Inferior parietal cortex (tissue), 1 donor: ENCODE measurements around the gene CYBB.

Experiments
- DNase-seq: peaks from one replicate; pipeline ENCODE4 v3.0.0-alpha.2; 2016; ENCODE audit errors: extremely low spot score

Gene CYBB

DNA sequence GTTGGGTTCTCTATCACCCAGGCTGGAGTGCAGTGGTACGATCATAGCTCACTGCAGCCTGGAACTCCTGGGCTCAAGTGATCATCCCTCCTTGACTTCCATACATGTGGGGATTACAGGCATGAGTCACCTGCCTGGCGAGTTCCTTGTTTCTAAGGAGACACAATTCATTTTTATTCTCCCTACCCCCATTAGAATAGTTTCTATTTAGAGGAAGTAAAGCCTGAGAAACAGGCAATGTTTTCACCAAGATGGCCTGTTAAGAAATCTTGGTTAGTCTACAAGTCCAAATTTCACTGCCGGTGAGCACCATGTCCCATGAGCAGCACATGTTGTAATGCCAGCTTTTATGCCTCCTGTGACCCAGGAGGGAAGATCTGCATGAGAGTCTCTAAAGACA, 5.7 kb downstream of the CYBB start:
- no peak for DNase-seq

DNA sequence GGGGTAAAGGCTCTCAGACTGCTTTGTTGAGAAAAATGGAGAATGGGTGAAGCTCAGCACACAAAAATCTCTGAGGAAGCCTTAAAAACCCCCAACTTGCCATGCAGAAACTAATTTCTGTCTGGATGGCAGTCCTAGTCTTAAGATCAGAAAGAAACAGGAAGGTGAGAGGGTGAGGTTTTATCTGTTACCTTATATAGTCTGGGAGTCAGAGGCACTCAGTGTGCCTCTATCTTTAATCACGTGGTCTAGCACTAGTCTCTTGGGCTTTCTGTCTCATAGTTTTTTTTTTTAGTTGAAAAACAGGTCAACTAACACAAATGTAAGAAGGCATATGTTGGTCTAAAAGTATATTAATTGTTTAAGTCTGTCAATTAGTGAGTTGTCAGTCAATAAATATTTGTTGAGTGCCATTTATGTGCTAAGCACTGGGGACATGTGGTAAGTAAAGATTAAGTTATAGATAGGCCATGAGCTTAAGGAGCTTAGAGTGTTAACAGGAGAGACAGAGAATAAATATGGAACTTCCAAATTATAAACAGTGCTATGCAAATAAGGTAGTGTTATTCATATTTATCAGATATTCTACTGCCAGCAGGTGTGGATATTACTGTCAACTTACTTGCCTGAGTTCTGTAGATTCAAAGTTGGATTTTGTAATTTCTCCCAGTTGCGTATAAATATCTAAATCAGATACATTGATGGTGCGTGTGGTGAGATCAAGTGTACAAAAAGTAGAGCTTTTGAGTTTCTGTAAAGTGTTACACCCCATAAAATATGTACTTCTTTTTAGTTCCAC, 7.0 kb downstream of the CYBB start:
- DNase-seq = no peak

DNA sequence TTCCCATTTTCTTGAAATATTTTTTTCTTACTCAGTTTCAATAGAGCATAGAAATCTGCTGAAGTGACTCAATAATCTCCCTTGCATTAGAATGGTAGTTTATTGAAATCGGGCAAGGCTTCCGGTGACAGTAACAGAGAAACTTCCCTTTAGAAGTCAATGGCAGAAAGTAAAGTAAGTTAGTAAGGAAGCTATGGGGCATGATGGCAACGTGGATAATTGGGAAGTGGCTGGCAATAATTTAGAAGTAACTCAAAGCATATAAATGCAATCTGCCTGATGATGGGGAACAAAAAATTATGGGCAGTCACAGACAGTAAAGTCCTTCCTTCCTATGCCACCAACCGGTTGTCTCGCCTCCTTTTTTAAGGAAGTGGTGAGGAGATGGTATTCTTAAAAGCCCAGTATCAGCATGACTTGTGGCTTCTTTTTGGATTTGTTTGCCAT, 7.6 kb downstream of the CYBB start:
- DNase-seq = no peak

DNA sequence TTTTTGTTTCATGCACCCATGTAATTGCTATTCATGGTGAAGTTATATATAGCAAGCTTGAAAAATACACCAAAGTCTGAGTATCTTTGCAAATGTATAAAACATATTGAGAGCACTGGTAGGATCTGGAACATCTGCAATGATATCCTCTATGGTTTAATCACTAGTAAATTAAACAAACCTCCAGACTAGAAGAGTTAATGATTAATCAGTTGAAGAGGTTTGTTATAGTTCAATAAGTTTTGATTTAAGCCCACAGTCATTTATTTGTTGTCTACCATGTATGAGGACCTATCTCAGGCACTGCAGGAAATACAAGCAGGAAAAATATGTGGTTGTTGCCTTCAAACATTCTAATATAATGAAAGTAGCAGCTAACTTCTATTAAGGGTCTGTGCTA, 16.5 kb downstream of the CYBB start:
- no peak for DNase-seq

DNA sequence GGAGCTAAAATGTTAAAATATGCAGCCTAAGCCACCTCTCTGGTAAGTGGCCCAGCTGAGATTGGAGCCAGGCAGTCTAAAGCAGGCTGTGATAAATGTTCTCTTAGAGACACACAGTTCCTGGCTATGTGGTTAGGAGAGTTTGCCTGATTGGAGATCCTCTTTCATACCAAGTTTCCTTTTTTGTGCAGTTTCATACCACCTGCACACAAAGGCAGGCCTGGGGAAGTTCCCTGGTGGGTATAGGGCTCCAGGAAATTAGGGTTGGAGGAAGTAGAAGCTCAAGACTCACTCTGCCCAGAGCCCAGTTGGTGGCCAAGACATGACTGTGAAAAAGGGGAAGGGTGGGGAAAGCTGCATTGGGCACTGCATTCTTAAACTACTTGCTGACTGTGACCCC, 16.9 kb downstream of the CYBB start:
- no peak for DNase-seq

DNA sequence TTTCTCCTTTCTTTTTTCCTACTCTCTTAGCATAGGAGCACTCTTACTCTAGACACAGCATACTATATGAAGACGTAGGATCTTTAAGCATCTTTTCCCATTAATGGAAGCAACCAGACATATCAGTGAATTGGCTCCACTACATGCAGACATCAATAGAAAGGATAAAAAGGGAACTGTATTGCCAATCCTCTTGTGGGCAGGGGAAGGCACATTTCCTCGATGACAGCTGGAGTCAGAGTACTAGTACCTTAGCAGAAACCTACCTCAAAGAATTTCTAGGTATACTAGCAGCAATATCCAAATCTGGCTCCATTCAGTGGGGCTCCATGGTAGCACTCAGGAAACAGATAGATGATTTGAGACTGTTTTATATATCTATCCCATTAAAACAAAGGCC, 20.1 kb downstream of the CYBB start:
- no peak for DNase-seq

DNA sequence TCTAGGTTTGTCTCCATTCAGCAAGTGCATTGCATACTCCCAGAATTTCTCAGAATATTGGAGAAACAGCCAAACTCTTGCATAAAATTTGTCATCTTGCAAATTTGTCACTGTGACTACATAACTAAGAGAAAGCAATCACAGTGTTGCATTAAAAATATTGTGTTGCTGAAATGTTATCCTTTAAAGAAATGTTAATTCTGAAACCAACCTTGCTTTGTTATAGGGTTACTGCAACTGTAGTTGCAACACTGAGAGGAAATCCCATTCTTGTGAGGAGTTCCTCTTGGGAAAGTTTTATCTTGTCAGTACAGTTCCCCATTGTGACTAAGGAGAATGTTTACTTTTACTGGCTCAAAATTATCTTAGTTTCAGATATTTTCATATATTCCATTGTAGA, 20.9 kb downstream of the CYBB start:
- no peak for DNase-seq

DNA sequence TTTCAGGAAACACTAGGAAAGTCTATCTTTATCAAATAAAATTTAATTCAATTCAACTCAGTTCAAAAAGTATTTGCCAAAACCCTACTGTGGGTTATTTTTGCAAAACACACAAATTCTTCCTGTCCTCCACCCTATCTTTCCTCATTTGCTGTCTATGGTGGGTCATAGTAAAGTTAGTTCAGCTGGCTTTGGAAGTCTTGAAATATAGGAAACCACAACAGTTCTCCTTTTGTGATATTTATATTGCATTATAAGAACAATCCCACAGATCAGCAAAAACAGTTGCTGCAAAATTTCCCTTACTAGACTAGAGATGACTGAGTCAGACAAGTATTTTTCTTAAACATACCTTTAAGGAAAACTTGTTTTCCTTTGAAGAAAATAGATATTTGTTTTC, 22.2 kb downstream of the CYBB start:
- DNase-seq = no peak

DNA sequence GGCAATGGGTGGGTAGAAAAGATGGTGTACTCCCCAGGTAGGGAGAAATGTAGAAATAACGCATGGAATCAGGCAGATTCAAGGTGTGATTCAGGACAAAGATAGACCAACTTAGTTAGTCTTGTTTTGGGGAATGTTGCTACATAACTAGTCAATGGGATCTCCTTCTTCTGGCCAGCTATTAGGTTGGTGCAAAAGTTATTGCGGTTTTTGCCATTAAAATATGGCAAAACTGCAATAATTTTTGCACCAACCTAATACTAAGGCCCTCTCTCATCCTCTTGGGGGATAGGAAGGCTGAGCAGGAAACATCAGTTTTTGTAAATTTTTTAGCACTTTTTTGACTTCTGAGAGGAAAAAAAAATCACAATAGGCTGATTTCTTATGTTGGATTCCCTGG, 23.2 kb downstream of the CYBB start:
- DNase-seq = no peak

DNA sequence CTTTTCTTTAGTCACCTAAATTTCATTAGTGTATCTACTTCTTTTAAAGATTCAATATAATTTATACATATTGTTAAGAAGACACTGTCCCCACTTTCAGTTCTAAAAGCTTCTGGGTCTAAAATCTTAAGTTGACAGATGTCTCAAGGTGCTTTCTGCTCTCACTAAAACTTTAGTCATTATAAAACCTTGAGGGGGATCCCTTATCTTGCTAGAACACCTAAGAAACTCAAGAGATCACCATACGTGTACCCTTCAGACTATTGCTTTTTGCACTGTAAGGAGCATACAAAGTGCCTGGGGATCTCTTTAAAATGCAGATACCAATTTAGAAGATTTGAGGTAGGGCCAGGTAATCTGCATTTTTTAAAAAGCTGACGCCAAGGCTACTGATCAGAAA, 30.1 kb downstream of the CYBB start:
- DNase-seq = no peak

DNA sequence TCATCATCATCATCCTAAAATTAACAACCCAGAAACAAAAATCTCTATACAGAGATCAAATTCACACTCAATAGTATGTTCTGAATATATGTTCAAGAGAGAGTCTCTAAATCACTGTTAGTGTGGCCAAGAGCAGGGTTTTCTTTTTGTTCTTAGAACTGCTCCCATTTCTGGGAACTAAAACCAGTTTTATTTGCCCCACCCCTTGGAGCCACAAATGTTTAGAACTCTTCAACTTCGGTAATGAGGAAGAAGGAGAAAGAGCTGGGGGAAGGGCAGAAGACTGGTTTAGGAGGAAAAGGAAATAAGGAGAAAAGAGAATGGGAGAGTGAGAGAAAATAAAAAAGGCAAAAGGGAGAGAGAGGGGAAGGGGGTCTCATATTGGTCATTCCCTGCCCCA, 32.3 kb downstream of the CYBB start:
- no peak for DNase-seq

DNA sequence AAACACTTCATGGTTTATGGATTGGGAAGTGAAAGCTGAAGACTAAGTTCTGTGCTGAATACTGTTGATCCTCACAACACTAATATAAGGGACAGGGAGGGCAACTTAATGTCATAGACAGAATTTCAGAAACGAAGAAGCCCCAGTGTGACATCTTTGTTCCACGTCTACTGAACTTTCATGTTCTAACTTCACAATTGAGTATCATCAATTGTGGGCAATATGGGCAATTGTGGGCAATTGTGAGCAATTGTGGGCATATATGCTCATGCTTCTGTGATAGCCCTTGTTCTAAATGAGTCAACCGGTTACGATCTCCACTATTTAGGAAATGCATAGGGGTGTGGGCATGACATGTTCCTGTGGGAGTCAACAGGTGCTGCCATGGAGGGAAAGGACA, 33.7 kb downstream of the CYBB start:
- no peak for DNase-seq

DNA sequence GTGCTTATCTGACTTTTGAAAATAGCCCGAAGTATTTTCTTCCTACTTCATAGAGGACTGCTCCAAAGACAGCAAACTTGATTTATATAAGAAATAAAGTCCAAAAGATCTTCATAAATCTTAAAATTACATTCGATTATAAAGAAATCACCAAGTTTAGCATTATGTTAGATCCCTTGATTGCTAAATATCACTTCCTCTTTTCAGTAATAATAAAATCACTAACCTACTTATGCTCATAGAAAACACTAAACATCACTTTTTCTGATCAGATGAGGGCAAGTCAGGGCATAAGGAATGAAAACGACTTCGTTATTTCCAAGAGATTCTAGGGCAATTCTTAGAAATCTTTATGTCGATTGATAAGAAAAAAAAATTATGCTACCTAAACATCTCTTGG, 35.5 kb downstream of the CYBB start:
- no peak for DNase-seq

DNA sequence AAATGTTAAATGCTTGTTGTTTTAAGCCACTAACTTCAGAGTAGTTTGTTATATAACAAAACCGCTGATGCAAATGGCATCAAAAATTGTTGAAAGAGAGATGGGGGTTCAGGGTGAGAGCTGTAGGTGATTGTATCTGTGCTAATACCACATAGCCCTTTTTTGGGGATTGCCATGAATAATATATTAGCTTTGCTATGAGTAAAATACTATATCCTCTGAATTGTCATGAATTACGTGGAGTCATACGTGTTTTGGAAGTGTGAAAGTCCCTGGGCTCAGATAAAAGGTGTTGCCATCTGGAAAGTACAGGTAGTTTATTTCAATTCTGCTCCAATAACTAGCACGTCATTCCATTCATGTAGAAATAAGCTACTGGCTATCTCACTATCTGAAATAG, 36.9 kb downstream of the CYBB start:
- DNase-seq = no peak

DNA sequence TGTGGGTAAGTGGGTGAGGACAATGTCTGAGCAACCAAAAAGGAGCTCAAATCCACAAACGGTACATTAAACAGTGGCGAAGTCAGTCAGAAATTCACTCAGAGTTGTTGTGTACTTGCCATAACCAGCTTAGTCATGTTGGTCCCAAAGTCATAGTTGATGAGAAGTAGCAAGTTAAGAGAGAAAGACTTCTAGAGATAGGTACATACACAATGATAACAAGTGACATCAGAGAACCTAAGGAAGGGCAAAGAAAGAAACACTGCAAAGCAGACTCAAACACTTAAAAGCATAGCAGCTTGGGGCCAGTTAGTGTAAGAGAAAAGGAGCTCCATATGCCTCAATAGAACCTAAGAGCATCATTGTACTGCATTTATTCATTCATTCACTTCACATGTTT, 37.3 kb downstream of the CYBB start:
- no peak for DNase-seq

DNA sequence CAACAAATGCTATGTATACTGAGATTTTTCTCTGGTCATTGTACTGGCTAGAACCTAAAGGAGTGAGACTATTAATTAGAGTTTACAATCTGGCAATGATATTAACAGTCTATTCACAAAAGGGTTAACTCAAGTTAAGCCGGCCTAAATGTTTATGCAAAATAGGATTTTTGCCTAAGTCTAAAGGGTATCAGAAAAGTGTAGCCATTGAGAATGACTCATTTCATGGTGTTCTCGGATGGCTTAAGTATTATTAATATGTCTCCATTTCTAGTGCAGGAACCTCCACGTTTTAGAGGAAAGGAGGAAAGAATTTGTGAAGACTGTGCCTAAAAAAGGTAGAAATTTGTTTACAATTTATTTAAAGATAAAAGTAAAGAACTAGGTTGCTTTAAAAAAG, 37.7 kb downstream of the CYBB start:
- DNase-seq = no peak

DNA sequence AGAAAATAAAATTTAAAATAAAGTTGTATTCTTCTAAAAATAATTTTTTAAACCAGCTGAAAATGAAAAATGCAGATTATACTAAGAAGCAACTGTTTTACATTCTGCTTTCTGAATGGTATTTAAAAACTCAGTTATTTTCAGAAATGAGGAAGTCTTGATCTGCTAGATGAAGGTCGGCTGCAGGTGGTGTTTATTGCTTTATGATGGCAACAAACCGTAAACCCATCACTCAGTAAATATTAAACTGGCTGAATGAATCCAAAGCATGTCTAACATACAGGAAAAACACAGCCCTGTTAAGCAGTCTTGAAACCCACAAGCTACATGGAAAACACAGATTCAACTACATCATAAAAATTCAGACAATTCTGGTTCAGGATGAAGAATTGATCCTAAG, 38.2 kb downstream of the CYBB start:
- no peak for DNase-seq

DNA sequence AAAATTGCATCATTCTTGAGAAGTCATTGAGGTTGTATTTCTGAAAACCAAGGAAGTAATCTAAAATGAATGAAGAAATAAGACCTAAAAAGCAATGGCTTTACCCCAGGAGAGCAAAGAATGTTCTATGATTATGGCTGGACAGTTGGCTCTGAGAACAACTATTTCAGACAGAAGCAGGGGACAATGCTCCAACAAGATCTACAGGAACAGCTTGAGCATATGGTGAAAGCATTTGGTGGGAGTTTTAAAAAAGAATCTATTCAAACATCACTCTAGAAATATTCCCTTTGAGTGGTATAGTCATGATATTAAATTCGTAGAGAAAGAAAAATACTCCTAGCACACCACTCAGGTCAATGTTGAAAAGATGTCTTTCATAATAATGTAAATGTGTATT, 40.8 kb downstream of the CYBB start:
- no peak for DNase-seq

DNA sequence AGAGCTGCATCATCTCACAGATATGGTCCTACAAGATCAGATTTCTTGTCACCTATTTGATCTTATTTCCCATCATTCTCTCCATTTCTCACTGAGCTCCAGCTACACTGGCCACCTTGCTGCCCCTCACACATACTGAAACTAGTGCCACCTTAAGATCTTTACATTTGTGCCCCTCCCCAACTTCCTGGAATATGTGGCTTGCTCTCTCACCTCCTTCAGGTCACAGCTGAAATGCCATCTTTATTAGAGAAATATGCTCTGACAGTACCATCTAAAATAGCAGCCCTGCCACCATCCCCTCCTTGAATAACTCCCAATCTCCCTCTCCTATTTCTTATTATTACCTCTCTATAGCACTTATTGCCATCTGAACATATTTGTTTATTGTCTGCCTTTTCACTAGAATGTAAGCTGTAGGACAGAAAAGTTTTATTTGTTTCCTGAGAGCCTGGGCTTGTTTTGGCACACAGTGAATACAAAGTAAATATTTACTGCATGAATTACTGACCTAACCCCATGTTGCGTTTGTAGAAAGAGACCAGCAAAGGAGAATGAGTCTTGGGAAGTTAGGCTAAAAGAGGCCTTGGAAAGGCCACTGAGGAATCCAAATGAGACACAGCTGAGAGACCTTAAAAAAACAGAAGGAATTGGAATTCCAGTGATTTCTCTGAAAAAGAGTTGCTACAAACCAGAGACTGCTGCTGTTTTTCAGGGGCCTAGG, 44.8 kb downstream of the CYBB start:
- no peak for DNase-seq

DNA sequence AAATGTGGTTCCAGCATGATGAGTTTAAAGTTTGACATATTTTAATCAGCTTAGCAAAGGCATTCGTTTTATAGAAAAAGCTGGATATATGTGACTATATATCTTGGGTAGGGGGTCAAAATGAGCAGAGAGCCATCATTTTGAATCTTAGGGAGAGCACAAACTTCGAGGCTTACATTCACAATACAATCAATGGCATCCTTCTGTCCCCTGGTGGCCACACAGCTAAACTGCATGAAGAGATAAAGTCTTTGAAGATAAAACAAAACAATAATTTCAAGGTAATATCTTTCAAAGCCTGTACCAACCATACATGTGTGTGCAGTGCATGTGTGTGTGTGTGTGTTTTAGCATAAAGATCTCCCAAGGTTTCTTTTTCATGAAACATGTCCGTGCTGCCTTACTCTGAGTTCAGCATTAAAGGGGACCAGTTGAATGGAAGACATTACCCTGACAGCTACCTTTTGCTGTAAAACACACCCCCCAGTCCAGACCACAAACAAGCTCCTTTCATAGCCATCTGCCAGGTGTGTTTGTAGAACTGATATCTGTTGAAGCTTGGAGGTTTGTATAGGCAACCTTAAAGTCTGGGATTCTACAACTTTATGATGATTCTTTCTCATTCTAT, 45.5 kb downstream of the CYBB start:
- DNase-seq = peak; percentile 55

DNA sequence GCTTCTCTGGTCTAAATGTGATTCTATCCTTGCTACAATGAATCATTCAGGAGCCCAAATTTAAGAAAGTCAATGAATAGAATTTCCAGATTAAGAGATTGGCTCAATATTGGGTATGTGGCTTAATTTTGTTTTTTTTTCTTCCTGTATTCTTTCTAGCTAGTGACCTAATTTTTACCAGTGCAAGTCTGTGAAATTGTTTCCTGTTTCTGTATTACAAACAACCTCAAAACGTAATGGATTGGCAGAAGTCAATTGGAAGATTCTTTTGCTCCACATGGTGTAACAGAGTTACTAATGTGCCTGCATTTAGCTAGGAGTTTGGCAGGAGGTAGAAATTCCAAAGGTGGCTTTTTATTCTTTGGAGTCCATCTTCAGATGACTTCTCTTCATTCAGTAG, 49.9 kb downstream of the CYBB start:
- no peak for DNase-seq

DNA sequence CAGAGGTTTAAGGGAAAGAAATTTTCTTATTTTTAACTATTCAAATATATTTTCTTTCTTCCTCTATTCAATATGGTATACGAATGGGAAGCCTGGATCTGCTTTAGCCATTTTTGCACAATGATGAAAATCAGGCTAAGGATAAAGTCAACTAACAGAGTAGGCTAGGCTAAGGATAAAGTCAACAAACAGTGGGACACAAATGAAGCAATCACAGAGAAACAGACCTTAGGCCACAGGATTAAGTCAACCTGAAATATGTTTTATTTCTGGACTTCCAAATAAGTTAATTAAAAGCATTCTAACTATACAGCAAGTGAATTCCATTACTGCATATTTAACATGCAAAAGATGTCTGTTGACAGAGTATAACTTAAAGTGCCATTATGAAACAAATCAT, 50.5 kb downstream of the CYBB start:
- DNase-seq = no peak

DNA sequence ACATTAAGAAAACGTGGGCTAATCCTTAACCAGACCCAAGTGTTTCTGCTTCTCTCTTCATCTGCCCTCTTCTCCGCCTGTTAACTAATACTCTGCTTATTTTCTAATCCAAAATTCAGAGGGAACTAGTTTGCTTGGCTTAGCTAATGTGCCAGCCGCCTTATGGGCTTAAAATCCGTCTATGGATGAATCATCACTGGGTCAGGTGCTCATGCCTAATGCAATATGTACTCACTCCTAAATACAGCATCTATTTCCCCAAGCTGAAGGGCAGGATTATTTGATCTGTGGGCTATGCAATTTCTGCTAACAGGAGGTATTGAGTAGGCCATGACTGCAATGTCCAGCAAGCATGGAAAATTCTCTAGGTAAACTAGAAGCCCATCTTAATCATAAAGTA, 55.1 kb downstream of the CYBB start:
- no peak for DNase-seq
